Mononuclear cell (primary cell): ENCODE data around the gene KCTD6. TPM values are rescaled to one million over a fixed set of nuclear protein-coding genes. Genes with fewer than 3 reads are reported as not detected.
A peak's percentile ranks its signal among the peaks of the same experiment; 100 is the strongest.

Experiments
- H3K27me3 ChIP-seq: 2 replicates; pipeline ENCODE4 v1.6.0; 2011; ENCODE audit warnings: low read length, control low read depth; ENCODE audit not compliant: insufficient read depth
- H3K4me1 ChIP-seq: 2 replicates; pipeline ENCODE4 v1.5.1; 2011; ENCODE audit warnings: mild to moderate bottlenecking, low read length, control low read depth; ENCODE audit not compliant: insufficient read depth
- H3K4me3 ChIP-seq: 2 replicates; pipeline ENCODE4 v1.5.1; 2011; ENCODE audit warnings: mild to moderate bottlenecking, low read length, moderate library complexity
- H3K9me3 ChIP-seq: 2 replicates; pipeline ENCODE4 v1.5.1; 2011; ENCODE audit warnings: low read depth, mild to moderate bottlenecking, control low read depth, low read length
- total RNA-seq: library from RNA; depleted of rRNA; stranded (reverse); fragments of >200 nt; gene quantifications from one replicate; pipeline ENCODE4 v1.2.3, GENCODE V29; 2012

The KCTD6 gene
- 10.6 TPM for total RNA-seq

- peak within 1 kb of the TSS; percentile 71 for H3K4me3 ChIP-seq
- no peaks in the 10 kb centered on the region for H3K27me3 ChIP-seq
- H3K9me3 ChIP-seq = no peaks in the 10 kb centered on the region
- H3K4me1 ChIP-seq = peaks cover 43% of the 10 kb centered on the region
These were observed at the start of gene KCTD6 for GRCh38 chr3:58491506-58492402. Gene KCTD6, plus strand, starts transcription at chr3:58492096. Its CDS starts 6,660 bp downstream, at chr3:58498756.

- H3K4me1 ChIP-seq = no peaks in the 10 kb centered on the region
- H3K4me3 ChIP-seq = no peak overlapping the region
These were observed 39.7 kb upstream of the KCTD6 start for GRCh38 chr3:58452176-58452575.

GRCh38 chr3:58459160-58459559 lies 32.7 kb upstream of the KCTD6 start:
- Histone ChIP-seq H3K9me3 (peaks cover 9% of the 10 kb centered on the region), H3K4me3 (no peak overlapping the region), H3K27me3 (no peaks in the 10 kb centered on the region), H3K4me1 (peaks cover 14% of the 10 kb centered on the region)

More at GRCh38 chr3:58452176-58452575, 39.7 kb upstream of the KCTD6 start:
- no peaks in the 10 kb centered on the region for H3K27me3 ChIP-seq
- H3K9me3 ChIP-seq = peaks cover 17% of the 10 kb centered on the region

GRCh38 chr3:58462829-58463180 lies 29.1 kb upstream of the KCTD6 start:
- H3K9me3 ChIP-seq = no peaks in the 10 kb centered on the region
- H3K4me3 ChIP-seq = no peak overlapping the region
- no peaks in the 10 kb centered on the region for H3K27me3 ChIP-seq
- H3K4me1 ChIP-seq = peaks cover 14% of the 10 kb centered on the region

- Histone ChIP-seq H3K4me1 (peaks cover 14% of the 10 kb centered on the region), H3K9me3 (no peaks in the 10 kb centered on the region), H3K4me3 (no peak overlapping the region), H3K27me3 (no peaks in the 10 kb centered on the region)
These were observed 28.5 kb upstream of the KCTD6 start for GRCh38 chr3:58463181-58463941.

GRCh38 chr3:58463942-58464271 lies 28.0 kb upstream of the KCTD6 start:
- Histone ChIP-seq H3K4me1 (peaks cover 19% of the 10 kb centered on the region), H3K27me3 (no peaks in the 10 kb centered on the region), H3K4me3 (no peak overlapping the region), H3K9me3 (no peaks in the 10 kb centered on the region)

- peaks cover 22% of the 10 kb centered on the region for H3K4me1 ChIP-seq
- no peaks in the 10 kb centered on the region for H3K9me3 ChIP-seq
- no peaks in the 10 kb centered on the region for H3K27me3 ChIP-seq
- no peak overlapping the region for H3K4me3 ChIP-seq
These were observed 27.0 kb upstream of the KCTD6 start for GRCh38 chr3:58464866-58465265.

GRCh38 chr3:58466899-58467563 lies 24.9 kb upstream of the KCTD6 start:
- Histone ChIP-seq H3K4me1 (peaks cover 43% of the 10 kb centered on the region), H3K9me3 (no peaks in the 10 kb centered on the region), H3K27me3 (no peaks in the 10 kb centered on the region), H3K4me3 (no peak overlapping the region)

- Histone ChIP-seq H3K27me3 (no peaks in the 10 kb centered on the region), H3K4me3 (no peak overlapping the region), H3K9me3 (no peaks in the 10 kb centered on the region), H3K4me1 (peaks cover 50% of the 10 kb centered on the region)
These were observed 22.8 kb upstream of the KCTD6 start for GRCh38 chr3:58469096-58469495.

GRCh38 chr3:58470363-58471024 lies 21.4 kb upstream of the KCTD6 start:
- Histone ChIP-seq H3K4me1 (peaks cover 64% of the 10 kb centered on the region), H3K4me3 (no peak overlapping the region), H3K27me3 (no peaks in the 10 kb centered on the region), H3K9me3 (no peaks in the 10 kb centered on the region)

GRCh38 chr3:58471025-58471887 lies 20.6 kb upstream of the KCTD6 start:
- H3K4me1 ChIP-seq = peaks cover 71% of the 10 kb centered on the region
- H3K27me3 ChIP-seq = no peaks in the 10 kb centered on the region
- peak overlapping the region; percentile 17 for H3K4me3 ChIP-seq
- no peaks in the 10 kb centered on the region for H3K9me3 ChIP-seq

GRCh38 chr3:58473275-58473674 lies 18.6 kb upstream of the KCTD6 start:
- Histone ChIP-seq H3K4me3 (no peak overlapping the region), H3K9me3 (no peaks in the 10 kb centered on the region), H3K27me3 (no peaks in the 10 kb centered on the region), H3K4me1 (peaks cover 84% of the 10 kb centered on the region)

GRCh38 chr3:58474348-58474911 lies 17.5 kb upstream of the KCTD6 start:
- H3K4me3 ChIP-seq = no peak overlapping the region
- H3K4me1 ChIP-seq = peaks cover 90% of the 10 kb centered on the region
- no peaks in the 10 kb centered on the region for H3K9me3 ChIP-seq
- H3K27me3 ChIP-seq = no peaks in the 10 kb centered on the region
